GM18511 (cell line): ENCODE data around the gene RTP2.

Source experiments
- ATAC-seq: cut with Tn5 transposase; IDR thresholded peaks from one replicate; pipeline ENCODE4 v1.9.1; 2021; ENCODE audit warnings: mild to moderate bottlenecking, moderate library complexity; ENCODE audit not compliant: unreplicated experiment

Gene RTP2

GRCh38 chr3:187739094-187739560 lies 36.8 kb upstream of the RTP2 start:
- no peak for ATAC-seq

GRCh38 chr3:187738331-187739093 lies 36.2 kb upstream of the RTP2 start:
- peak; percentile 68 for ATAC-seq

GRCh38 chr3:187738071-187738330 lies 35.6 kb upstream of the RTP2 start:
- ATAC-seq: no peak

- ATAC-seq: no peak
Measured at GRCh38 chr3:187737368-187738070, 35.2 kb upstream of the RTP2 start.

DNA sequence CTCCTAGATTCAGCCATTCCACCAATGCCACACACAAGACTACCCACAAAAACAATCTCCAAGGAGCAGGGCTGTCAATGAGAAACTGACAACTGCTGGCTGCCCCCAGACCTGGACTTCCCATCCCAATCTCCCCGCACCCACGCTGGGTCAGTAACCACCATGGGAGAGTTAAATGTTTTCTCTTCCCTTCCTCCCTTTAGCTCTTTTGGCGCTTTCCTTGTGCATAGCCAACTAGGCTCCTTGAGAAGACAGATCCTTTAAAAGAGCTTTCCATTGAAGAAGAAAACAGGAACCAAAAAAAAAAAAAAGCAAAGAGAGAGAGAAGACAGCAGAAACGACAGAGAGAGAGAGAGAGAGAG lies 34.6 kb upstream of the RTP2 start:
- ATAC-seq: no peak

DNA sequence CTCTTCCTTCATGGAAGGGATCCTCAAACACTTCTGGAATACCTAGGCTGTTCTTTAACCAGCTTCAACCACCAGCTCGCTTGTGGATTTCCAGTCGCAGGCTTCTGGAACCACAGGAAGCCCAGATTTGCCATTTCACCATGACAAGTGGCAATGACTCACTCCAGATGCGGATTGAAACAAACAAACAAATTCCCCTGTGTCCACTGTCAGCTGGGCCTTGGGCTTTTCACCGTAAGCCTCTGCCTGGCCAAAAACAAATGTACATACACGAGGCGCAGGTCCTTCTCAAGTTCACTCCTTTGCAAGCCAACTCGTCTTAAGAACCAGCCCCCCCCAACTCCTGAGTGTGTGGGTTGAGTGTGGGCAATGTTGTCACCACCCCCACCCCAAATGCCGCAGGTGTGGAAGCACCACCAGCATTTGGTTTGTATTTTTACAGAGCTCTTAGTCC lies 34.1 kb upstream of the RTP2 start:
- no peak for ATAC-seq

GRCh38 chr3:187735837-187736236 lies 33.5 kb upstream of the RTP2 start:
- no peak for ATAC-seq

GRCh38 chr3:187735383-187735782 lies 33.0 kb upstream of the RTP2 start:
- ATAC-seq: no peak

- ATAC-seq: no peak
Measured at GRCh38 chr3:187734841-187735240, 32.5 kb upstream of the RTP2 start.

DNA sequence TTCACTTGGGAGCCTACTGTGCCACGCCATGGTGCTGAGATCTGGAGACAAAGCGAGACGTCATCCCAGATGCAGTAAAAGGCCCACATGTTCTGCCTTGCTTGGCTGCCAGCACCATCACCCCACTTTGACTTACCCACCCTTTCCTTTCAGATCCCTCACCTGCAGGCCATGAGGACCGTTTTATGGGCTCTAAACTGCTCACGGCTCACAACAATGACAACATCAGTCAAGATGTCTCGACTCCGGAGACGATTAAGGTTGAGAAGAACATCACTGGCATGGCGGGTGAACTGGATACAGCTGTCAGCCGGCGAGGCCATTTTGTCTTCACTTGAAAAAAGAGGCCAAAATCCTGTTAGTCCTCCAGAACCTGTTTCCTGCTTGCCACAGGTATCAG lies 31.0 kb upstream of the RTP2 start:
- no peak for ATAC-seq

GRCh38 chr3:187729598-187729997 lies 27.2 kb upstream of the RTP2 start:
- no peak for ATAC-seq

DNA sequence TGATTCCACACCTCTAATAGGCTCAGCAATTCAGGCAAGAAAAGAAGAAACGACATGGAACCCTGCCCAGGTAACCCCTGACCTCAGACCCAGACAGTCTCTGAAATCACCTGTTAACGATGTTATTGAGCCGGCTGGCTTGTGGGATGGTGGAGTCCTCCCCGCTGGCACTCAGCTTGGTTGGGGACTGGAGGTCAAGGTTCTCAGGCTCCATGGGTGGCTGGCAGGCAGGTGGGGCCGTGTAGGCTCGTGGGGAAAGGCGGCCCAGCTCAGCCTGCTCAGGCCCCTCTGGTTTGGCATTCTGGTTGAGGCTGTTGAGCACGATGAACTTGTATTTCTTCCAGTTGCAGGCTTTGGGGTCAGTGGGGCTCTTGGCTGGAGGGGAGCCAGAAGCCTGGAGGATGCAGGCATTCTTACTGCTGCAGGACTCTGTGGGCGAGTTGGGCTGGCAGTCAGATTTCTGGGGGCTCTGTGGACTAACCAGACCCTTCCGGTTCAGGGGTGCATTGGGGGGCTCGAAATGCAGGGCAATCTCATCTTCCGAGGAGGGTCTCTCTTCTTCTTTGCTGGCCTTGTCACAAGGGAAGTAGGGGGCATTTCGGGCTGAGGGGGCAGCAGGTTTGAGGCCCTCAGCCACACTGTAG lies 26.7 kb upstream of the RTP2 start:
- no peak for ATAC-seq

DNA sequence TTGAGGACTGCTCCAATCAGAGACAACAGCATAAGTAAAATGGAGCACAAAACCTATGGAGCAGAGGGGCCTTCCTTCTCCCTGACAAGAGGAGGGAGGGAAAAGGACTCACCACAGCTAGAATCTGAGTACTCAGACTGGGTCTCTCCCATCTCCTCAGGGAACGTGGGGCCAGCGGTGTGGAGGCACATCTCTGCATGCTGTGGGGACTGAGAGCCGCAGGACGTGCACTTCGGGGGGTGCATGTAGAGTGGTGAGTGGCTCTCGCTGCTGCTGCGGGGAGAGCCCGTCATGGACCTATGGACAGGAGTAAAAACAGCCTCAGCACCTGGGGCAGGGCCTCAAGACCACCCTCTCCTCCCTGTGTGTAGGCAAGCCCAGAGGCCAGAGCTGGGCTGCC lies 25.9 kb upstream of the RTP2 start:
- ATAC-seq: no peak

GRCh38 chr3:187726564-187726963 lies 24.2 kb upstream of the RTP2 start:
- no peak for ATAC-seq

- no peak for ATAC-seq
Measured at GRCh38 chr3:187725653-187726370, 23.5 kb upstream of the RTP2 start.

GRCh38 chr3:187725224-187725623 lies 22.9 kb upstream of the RTP2 start:
- ATAC-seq: no peak

DNA sequence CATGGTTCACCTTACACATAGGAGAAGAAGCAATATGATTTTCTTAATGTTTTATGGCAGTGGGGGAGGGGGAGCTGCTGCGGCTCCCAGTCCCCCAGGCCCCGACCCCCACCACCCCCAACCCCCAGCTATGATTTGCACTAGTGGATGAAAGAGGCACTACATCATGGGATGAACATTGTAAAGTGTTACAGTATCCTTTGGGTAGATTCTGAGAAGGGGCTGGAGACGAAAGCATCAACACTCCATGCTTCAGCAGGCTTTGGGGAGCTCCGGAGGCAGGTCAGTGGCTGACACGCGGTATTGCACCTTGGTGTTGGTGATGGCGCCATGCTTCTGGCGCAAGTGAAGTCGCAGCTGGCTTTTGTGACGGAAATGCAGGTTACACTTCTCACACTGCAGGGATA lies 19.9 kb upstream of the RTP2 start:
- no peak for ATAC-seq

GRCh38 chr3:187721055-187721454 lies 18.7 kb upstream of the RTP2 start:
- no peak for ATAC-seq

- no peak for ATAC-seq
Measured at GRCh38 chr3:187720337-187720670, 17.9 kb upstream of the RTP2 start.

- ATAC-seq: no peak
Measured at GRCh38 chr3:187719628-187720336, 17.4 kb upstream of the RTP2 start.

DNA sequence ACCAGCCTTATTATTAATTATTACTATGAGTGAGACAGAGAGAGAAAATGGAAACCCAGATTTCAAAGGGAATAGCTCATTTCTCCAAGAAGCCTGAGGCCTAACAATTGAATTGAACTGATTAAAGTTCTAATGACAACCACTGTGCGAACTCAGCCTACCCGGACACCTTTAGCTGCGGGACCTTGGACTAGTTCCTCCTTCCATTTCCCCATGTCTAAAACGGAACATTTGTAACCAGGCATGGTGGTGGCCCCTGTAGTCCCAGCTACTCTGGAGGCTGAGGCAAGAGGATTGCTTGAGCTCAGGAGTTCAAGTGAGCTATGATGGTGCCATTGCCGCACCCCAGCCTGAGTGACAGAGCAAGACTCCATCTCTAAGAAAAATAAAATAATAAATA lies 16.4 kb upstream of the RTP2 start:
- no peak for ATAC-seq
